H9 (cell line): Measurements from ENCODE around the gene AVPR2. TPM values are rescaled to one million over a fixed set of nuclear protein-coding genes. Genes with fewer than 3 reads are reported as not detected.

Source experiments
- DNase-seq: peaks from one replicate; pipeline ENCODE4 v3.0.0-alpha.2; 2017
- H2AFZ ChIP-seq: one replicate; pipeline ENCODE4 v1.6.1; 2013; ENCODE audit warnings: mild to moderate bottlenecking, low read length, control low read depth, moderate library complexity
- H2AK5ac ChIP-seq: 2 replicates; pipeline ENCODE4 v1.6.1; 2013; ENCODE audit warnings: low read length, control low read depth, mixed read lengths; ENCODE audit not compliant: insufficient read length
- H2BK120ac ChIP-seq: one replicate; pipeline ENCODE4 v1.6.1; 2013; ENCODE audit warnings: low read depth, mild to moderate bottlenecking, low read length, control low read depth, inconsistent platforms; ENCODE audit not compliant: poor library complexity, severe bottlenecking
- H2BK12ac ChIP-seq: 2 replicates; pipeline ENCODE4 v1.6.1; 2013; ENCODE audit warnings: low read length, control low read depth, mixed read lengths, low read depth; ENCODE audit not compliant: insufficient read length
- H2BK15ac ChIP-seq: 2 replicates; pipeline ENCODE4 v1.6.1; 2013; ENCODE audit warnings: low read depth, low read length, control low read depth
- H2BK20ac ChIP-seq: one replicate; pipeline ENCODE4 v1.6.1; 2013; ENCODE audit warnings: low read depth, mild to moderate bottlenecking, low read length, control low read depth, inconsistent platforms; ENCODE audit not compliant: poor library complexity, severe bottlenecking
- H2BK5ac ChIP-seq: 2 replicates; pipeline ENCODE4 v1.6.1; 2013; ENCODE audit warnings: low read length, control low read depth, mixed read lengths; ENCODE audit not compliant: insufficient read length
- H3K14ac ChIP-seq: 2 replicates; pipeline ENCODE4 v1.6.1; 2013; ENCODE audit warnings: low read length, control low read depth; ENCODE audit not compliant: insufficient read depth
- H3K18ac ChIP-seq: 2 replicates; pipeline ENCODE4 v1.6.1; 2013; ENCODE audit warnings: low read depth, mild to moderate bottlenecking, mixed read lengths, low read length, control low read depth; ENCODE audit not compliant: insufficient read length
- H3K23ac ChIP-seq: 2 replicates; pipeline ENCODE4 v1.6.1; 2013; ENCODE audit warnings: low read length, control low read depth, mixed read lengths, low read depth; ENCODE audit not compliant: insufficient read length
- H3K23me2 ChIP-seq: 2 replicates; pipeline ENCODE4 v1.6.1; 2013; ENCODE audit warnings: low read depth, mild to moderate bottlenecking, mixed read lengths, low read length, control low read depth; ENCODE audit not compliant: insufficient read length, poor library complexity, severe bottlenecking
- H3K27ac ChIP-seq: 2 replicates; pipeline ENCODE4 v1.5.1; 2013; ENCODE audit warnings: low read length, control low read depth, mixed read lengths, low read depth; ENCODE audit not compliant: insufficient read length
- H3K27me3 ChIP-seq: 2 replicates; pipeline ENCODE4 v1.6.1; 2013; ENCODE audit warnings: low read length, control low read depth, inconsistent platforms; ENCODE audit not compliant: insufficient read depth
- H3K4ac ChIP-seq: 2 replicates; pipeline ENCODE4 v1.6.1; 2013; ENCODE audit warnings: low read depth, mild to moderate bottlenecking, control low read depth, inconsistent platforms, low read length, moderate library complexity
- H3K4me1 ChIP-seq: 2 replicates; pipeline ENCODE4 v1.6.1; 2013; ENCODE audit warnings: low read length, control low read depth, inconsistent platforms; ENCODE audit not compliant: insufficient read depth
- H3K4me2 ChIP-seq: 2 replicates; pipeline ENCODE4 v1.6.1; 2013; ENCODE audit warnings: low read length, control low read depth, mixed read lengths; ENCODE audit not compliant: insufficient read length, insufficient read depth
- H3K56ac ChIP-seq: 2 replicates; pipeline ENCODE4 v1.6.1; 2013; ENCODE audit warnings: low read depth, mild to moderate bottlenecking, mixed read lengths, low read length, control low read depth; ENCODE audit not compliant: insufficient read length
- H3K79me1 ChIP-seq: 2 replicates; pipeline ENCODE4 v1.6.1; 2013; ENCODE audit warnings: low read depth, mild to moderate bottlenecking, moderate library complexity, low read length, control low read depth, inconsistent platforms; ENCODE audit not compliant: insufficient read depth, poor library complexity, severe bottlenecking
- H3K79me2 ChIP-seq: 2 replicates; pipeline ENCODE4 v1.6.1; 2013; ENCODE audit warnings: low read length, control low read depth, inconsistent platforms; ENCODE audit not compliant: insufficient read depth
- H3K9ac ChIP-seq: 2 replicates; pipeline ENCODE4 v1.6.1; 2013; ENCODE audit warnings: low read length, control low read depth, mixed read lengths; ENCODE audit not compliant: insufficient read length; ENCODE audit errors: extremely low read depth
- H3K9me3 ChIP-seq: one replicate; pipeline ENCODE4 v1.6.1; 2013; ENCODE audit warnings: low read depth, low read length, inconsistent platforms; ENCODE audit not compliant: control insufficient read depth
- H3T11ph ChIP-seq: one replicate; pipeline ENCODE4 v1.6.1; 2013; ENCODE audit warnings: mild to moderate bottlenecking, low read length, control low read depth, inconsistent platforms
- H4K20me1 ChIP-seq: one replicate; pipeline ENCODE4 v1.6.1; 2013; ENCODE audit not compliant: control insufficient read depth, insufficient read length, insufficient read depth
- H4K5ac ChIP-seq: 2 replicates; pipeline ENCODE4 v1.6.1; 2013; ENCODE audit warnings: low read depth, mild to moderate bottlenecking, mixed read lengths, low read length, control low read depth; ENCODE audit not compliant: insufficient read length
- H4K8ac ChIP-seq: replicated peaks from 2 replicates; pipeline ENCODE4 v1.6.1; 2013; ENCODE audit warnings: low read length, control low read depth, mixed read lengths, low read depth; ENCODE audit not compliant: insufficient read length
- H4K91ac ChIP-seq: 2 replicates; pipeline ENCODE4 v1.6.1; 2013; ENCODE audit warnings: low read depth, mild to moderate bottlenecking, moderate library complexity, mixed read lengths, low read length, control low read depth; ENCODE audit not compliant: insufficient read length
- H3K27ac Mint-ChIP-seq, 3 experiments: 2 replicates in 2 of 3; 3 replicates in 1 of 3; pipeline ENCODE4 v1.8.0; 2020 to 2021; ENCODE audit warnings: mixed read lengths in 3 of 3, mild to moderate bottlenecking in 1 of 3, moderate library complexity in 1 of 3
- H3K27me3 Mint-ChIP-seq: 2 replicates; pipeline ENCODE4 v1.8.0; 2021; ENCODE audit warnings: low read depth, mild to moderate bottlenecking, moderate library complexity, mixed read lengths
- H3K36me3 Mint-ChIP-seq, 3 experiments: 2 replicates in 2 of 3; 3 replicates in 1 of 3; pipeline ENCODE4 v1.8.0; 2020 to 2021; ENCODE audit warnings: low read depth in 3 of 3, mixed read lengths in 3 of 3; ENCODE audit not compliant: insufficient read depth in 1 of 3
- H3K4me1 Mint-ChIP-seq, 2 experiments: 2 replicates each; pipeline ENCODE4 v1.8.0; 2020; ENCODE audit warnings: mixed read lengths in 2 of 2
- H3K4me3 Mint-ChIP-seq, 2 experiments: 2 replicates in 1 of 2; 3 replicates in 1 of 2; pipeline ENCODE4 v1.8.0; 2020 to 2021; ENCODE audit warnings: mild to moderate bottlenecking in 2 of 2, mixed read lengths in 2 of 2, moderate library complexity in 1 of 2
- H3K9me3 Mint-ChIP-seq, 2 experiments: 2 replicates in 1 of 2; 3 replicates in 1 of 2; pipeline ENCODE4 v1.8.0; 2020; ENCODE audit warnings: mild to moderate bottlenecking in 2 of 2, mixed read lengths in 2 of 2, moderate library complexity in 1 of 2
- CTCF ChIP-seq: fragments of 200-600 bp; sonication (generic); conservative IDR thresholded peaks from 3 replicates; pipeline ENCODE4 v1.8.0; 2021; ENCODE audit warnings: antibody characterized with exemption, mild to moderate bottlenecking
- WGBS: extraction: QIAGEN DNeasy Blood & Tissue Kit; methylation state at CpG from one replicate; pipeline ENCODE4 v1.1.7; 2013; ENCODE audit warnings: missing lambda C conversion rate, low lambda C conversion rate, mixed read lengths; ENCODE audit not compliant: insufficient read length; ENCODE audit errors: extremely low coverage; 5-methylcytosine and 5-hydroxymethylcytosine counted together
- total RNA-seq: library from RNA; stranded (reverse); gene quantifications from 2 replicates; pipeline ENCODE4 v1.2.1, GENCODE V29; 2021

Gene AVPR2
- total RNA-seq, 1 experiment from 2014 or later, result not detected

GRCh38 chrX:153953892-153954557, 49.6 kb downstream of the AVPR2 start:
- WGBS, result no CpG with 5 or more reads among the region's 33 CpGs
- no peak overlapping the region for H3T11ph ChIP-seq
- no peak overlapping the region for H2BK5ac ChIP-seq
- H2BK120ac ChIP-seq, result no peak overlapping the region
- no peak overlapping the region for H3K4me2 ChIP-seq
- H4K8ac ChIP-seq, result no peak overlapping the region
- Mint-ChIP-seq H3K9me3 (no peaks in the 10 kb centered on the region; a peak in 1 of 5 replicates), H3K27me3 (no peaks in the 10 kb centered on the region), H3K4me3 (no peak overlapping the region), H3K4me1 (peaks cover 0 to 13% of the 10 kb centered on the region in 2 experiments; a peak in 3 of 4 replicates), H3K27ac (peak overlapping the region in 2 of 3 experiments; percentile 58 to 72; a peak in 1 of 7 replicates), H3K36me3 (peaks cover 72 to 95% (median 87%) of the 10 kb centered on the region in 3 experiments)
- H3K14ac ChIP-seq, result no peak overlapping the region
- no peak overlapping the region for H4K5ac ChIP-seq
- H2BK12ac ChIP-seq, result no peak overlapping the region
- H4K20me1 ChIP-seq, result no peaks in the 10 kb centered on the region
- H3K23me2 ChIP-seq, result no peaks in the 10 kb centered on the region
- DNase-seq, result no peak
- H2BK20ac ChIP-seq, result no peak overlapping the region
- no peaks in the 10 kb centered on the region for H3K4me1 ChIP-seq
- no peaks in the 10 kb centered on the region for H3K79me1 ChIP-seq
- H2AK5ac ChIP-seq, result no peak overlapping the region
- no peak overlapping the region for H3K9ac ChIP-seq
- H3K4ac ChIP-seq, result no peak overlapping the region
- no peak overlapping the region for H3K27ac ChIP-seq
- no peak overlapping the region for H3K56ac ChIP-seq
- H3K18ac ChIP-seq, result no peak overlapping the region
- H2AFZ ChIP-seq, result no peak overlapping the region
- no peak for TF ChIP-seq CTCF
- H3K79me2 ChIP-seq, result no peaks in the 10 kb centered on the region
- H4K91ac ChIP-seq, result no peak overlapping the region
- H3K9me3 ChIP-seq, result peaks cover 5% of the 10 kb centered on the region
- no peaks in the 10 kb centered on the region for H3K27me3 ChIP-seq
- H3K23ac ChIP-seq, result no peak overlapping the region
- no peak overlapping the region for H2BK15ac ChIP-seq
